ENCODE measurements around the gene ARHGAP24. TPM values are rescaled to one million over a fixed set of nuclear protein-coding genes. Genes with fewer than 3 reads are reported as not detected.

The ARHGAP24 gene
- total and polyA plus RNA-seq, 2 donors from 2014 or later, result 78.1 to 94.7 TPM

DNA sequence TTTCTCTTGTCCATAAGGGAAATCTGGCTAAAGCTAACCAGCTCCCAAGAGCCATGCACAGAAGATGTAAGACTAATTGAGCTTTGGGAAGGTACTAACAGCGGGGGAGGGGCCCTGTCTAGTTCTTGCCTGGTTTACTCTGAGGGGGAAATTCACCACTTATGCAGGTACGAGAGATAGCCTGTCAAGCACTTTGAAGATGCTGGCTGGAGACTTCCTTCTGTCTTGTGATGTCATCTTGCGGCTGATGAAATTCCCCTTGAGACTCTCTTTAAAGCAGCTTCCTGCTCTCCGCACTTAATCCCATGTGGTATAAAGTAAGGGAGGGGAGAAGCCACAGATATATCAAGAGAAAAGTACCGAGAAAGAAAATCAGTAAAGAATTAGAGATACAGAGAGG lies 539.6 kb downstream of the ARHGAP24 start:
- no peak for DNase-seq
- intact Hi-C loops (cut with DNase I), result no loop called here
- no peaks in the 10 kb centered on the region for H3K9me3 ChIP-seq (ENCODE audit: control insufficient read depth in 2 of 3, insufficient read depth in 1 of 3, low read length in 3 of 3)
- H3K36me3 ChIP-seq (ENCODE audit: control insufficient read depth in 2 of 3, insufficient read depth in 3 of 3, low read length in 3 of 3), result peaks cover 0 to 4% (median 0%) of the 10 kb centered on the region in 3 donors
- no peaks in the 10 kb centered on the region for H3K4me1 ChIP-seq (ENCODE audit: control insufficient read depth in 2 of 3, insufficient read depth in 2 of 3, low read depth in 1 of 3, low read length in 3 of 3)
- FAIRE-seq, result no peak
- TF ChIP-seq, protein P1, sequence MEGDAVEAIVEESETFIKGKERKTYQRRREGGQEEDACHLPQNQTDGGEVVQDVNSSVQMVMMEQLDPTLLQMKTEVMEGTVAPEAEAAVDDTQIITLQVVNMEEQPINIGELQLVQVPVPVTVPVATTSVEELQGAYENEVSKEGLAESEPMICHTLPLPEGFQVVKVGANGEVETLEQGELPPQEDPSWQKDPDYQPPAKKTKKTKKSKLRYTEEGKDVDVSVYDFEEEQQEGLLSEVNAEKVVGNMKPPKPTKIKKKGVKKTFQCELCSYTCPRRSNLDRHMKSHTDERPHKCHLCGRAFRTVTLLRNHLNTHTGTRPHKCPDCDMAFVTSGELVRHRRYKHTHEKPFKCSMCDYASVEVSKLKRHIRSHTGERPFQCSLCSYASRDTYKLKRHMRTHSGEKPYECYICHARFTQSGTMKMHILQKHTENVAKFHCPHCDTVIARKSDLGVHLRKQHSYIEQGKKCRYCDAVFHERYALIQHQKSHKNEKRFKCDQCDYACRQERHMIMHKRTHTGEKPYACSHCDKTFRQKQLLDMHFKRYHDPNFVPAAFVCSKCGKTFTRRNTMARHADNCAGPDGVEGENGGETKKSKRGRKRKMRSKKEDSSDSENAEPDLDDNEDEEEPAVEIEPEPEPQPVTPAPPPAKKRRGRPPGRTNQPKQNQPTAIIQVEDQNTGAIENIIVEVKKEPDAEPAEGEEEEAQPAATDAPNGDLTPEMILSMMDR (IDR thresholded peaks at IDR 0.05; ENCODE audit: borderline replicate concordance, extremely low read depth, insufficient read depth), result no peak
- no peaks in the 10 kb centered on the region for H3K27me3 ChIP-seq (ENCODE audit: control insufficient read depth, insufficient read depth, low read length)
- no peak overlapping the region for H3K9ac ChIP-seq (ENCODE audit: low read length in 3 of 3)
- H3K4me3 ChIP-seq (ENCODE audit: low read length in 3 of 3), result no peak overlapping the region
- no peak overlapping the region for H3K27ac ChIP-seq (ENCODE audit: low read depth in 2 of 2, low read length in 2 of 2)

GRCh38 chr4:86015412-86016350 lies 540.7 kb downstream of the ARHGAP24 start:
- TF ChIP-seq, protein P1 (IDR thresholded peaks at IDR 0.05; ENCODE audit: borderline replicate concordance, extremely low read depth, insufficient read depth), result no peak
- intact Hi-C loops (cut with DNase I), result no loop called here
- Histone ChIP-seq H3K27ac (ENCODE audit: low read depth in 2 of 2, low read length in 2 of 2) (no peak overlapping the region), H3K36me3 (ENCODE audit: control insufficient read depth in 2 of 3, insufficient read depth in 3 of 3, low read length in 3 of 3) (peaks cover 0 to 4% (median 0%) of the 10 kb centered on the region in 3 donors), H3K27me3 (ENCODE audit: control insufficient read depth, insufficient read depth, low read length) (no peaks in the 10 kb centered on the region), H3K9me3 (ENCODE audit: control insufficient read depth in 2 of 3, insufficient read depth in 1 of 3, low read length in 3 of 3) (no peaks in the 10 kb centered on the region), H3K4me1 (ENCODE audit: control insufficient read depth in 2 of 3, insufficient read depth in 2 of 3, low read depth in 1 of 3, low read length in 3 of 3) (no peaks in the 10 kb centered on the region), H3K9ac (ENCODE audit: low read length in 3 of 3) (no peak overlapping the region), H3K4me3 (ENCODE audit: low read length in 3 of 3) (no peak overlapping the region)
- DNase-seq, result peak in 1 of 5 donors; percentile 13
- FAIRE-seq, result no peak

GRCh38 chr4:86019362-86019761 lies 544.4 kb downstream of the ARHGAP24 start:
- TF ChIP-seq, protein P1 (IDR thresholded peaks at IDR 0.05; ENCODE audit: borderline replicate concordance, extremely low read depth, insufficient read depth), result no peak
- Histone ChIP-seq H3K9me3 (ENCODE audit: control insufficient read depth in 2 of 3, insufficient read depth in 1 of 3, low read length in 3 of 3) (no peaks in the 10 kb centered on the region), H3K27me3 (ENCODE audit: control insufficient read depth, insufficient read depth, low read length) (no peaks in the 10 kb centered on the region), H3K27ac (ENCODE audit: low read depth in 2 of 2, low read length in 2 of 2) (no peak overlapping the region), H3K4me3 (ENCODE audit: low read length in 3 of 3) (no peak overlapping the region), H3K9ac (ENCODE audit: low read length in 3 of 3) (no peak overlapping the region), H3K4me1 (ENCODE audit: control insufficient read depth in 2 of 3, insufficient read depth in 2 of 3, low read depth in 1 of 3, low read length in 3 of 3) (no peaks in the 10 kb centered on the region), H3K36me3 (ENCODE audit: control insufficient read depth in 2 of 3, insufficient read depth in 3 of 3, low read length in 3 of 3) (peaks cover 0 to 4% (median 0%) of the 10 kb centered on the region in 3 donors)
- DNase-seq, result no peak
- no peak for FAIRE-seq
- intact Hi-C loops (cut with DNase I), result no loop called here
